Liver (tissue), 9 donors: ENCODE results near the gene GNPTAB. TPM values are rescaled to one million over a fixed set of nuclear protein-coding genes. Genes with fewer than 3 reads are reported as not detected.

ENCODE experiments used
- DNase-seq: peaks from one replicate; pipeline ENCODE4 v3.0.0-alpha.2; 2017; ENCODE audit warnings: low spot score
- H3K27ac ChIP-seq, 2 donors: one replicate each; pipeline ENCODE4 v1.7.0; 2013; ENCODE audit warnings: inconsistent platforms in 2 of 2, low read length in 2 of 2, control low read depth in 1 of 2, low read depth in 1 of 2, mild to moderate bottlenecking in 1 of 2
- H3K27me3 ChIP-seq, 4 donors: one replicate each; pipeline versions ENCODE4 v1.6.1 to v1.7.0; 2013; ENCODE audit warnings: low read length in 3 of 4, inconsistent platforms in 1 of 4, mild to moderate bottlenecking in 1 of 4, moderate library complexity in 1 of 4; ENCODE audit not compliant: control insufficient read depth in 4 of 4, insufficient read depth in 4 of 4
- H3K36me3 ChIP-seq, 4 donors: one replicate each; pipeline versions ENCODE4 v1.6.1 to v1.7.0; 2013; ENCODE audit warnings: low read length in 3 of 4, mild to moderate bottlenecking in 3 of 4, low read depth in 1 of 4, moderate library complexity in 1 of 4; ENCODE audit not compliant: control insufficient read depth in 4 of 4, insufficient read depth in 3 of 4
- H3K4me1 ChIP-seq, 4 donors: one replicate each; pipeline versions ENCODE4 v1.6.1 to v1.7.0; 2013; ENCODE audit warnings: low read length in 3 of 4, mild to moderate bottlenecking in 3 of 4, moderate library complexity in 1 of 4; ENCODE audit not compliant: control insufficient read depth in 4 of 4, insufficient read depth in 4 of 4
- H3K4me3 ChIP-seq, 3 donors: one replicate each; pipeline versions ENCODE4 v1.6.1 to v1.7.0; 2013; ENCODE audit warnings: low read length in 3 of 3, control low read depth in 1 of 3, low read depth in 1 of 3, mild to moderate bottlenecking in 1 of 3
- H3K9ac ChIP-seq, 2 donors: one replicate each; pipeline ENCODE4 v1.7.0; 2013; ENCODE audit warnings: low read length in 2 of 2, mild to moderate bottlenecking in 2 of 2, moderate library complexity in 2 of 2, control low read depth in 1 of 2, low read depth in 1 of 2
- H3K9me3 ChIP-seq, 4 donors: one replicate each; pipeline versions ENCODE4 v1.6.1 to v1.7.0; 2013; ENCODE audit warnings: low read length in 3 of 4; ENCODE audit not compliant: control insufficient read depth in 4 of 4
- EGR1 ChIP-seq, 2 donors: IDR thresholded peaks; 2 replicates each; pipeline ENCODE4 v1.6.1; 2016 to 2018; ENCODE audit warnings: antibody characterized with exemption in 2 of 2, low read depth in 2 of 2
- FOXA2 ChIP-seq: IDR thresholded peaks from 2 replicates; pipeline ENCODE4 v1.6.1; 2016; ENCODE audit warnings: antibody characterized with exemption
- GABPA ChIP-seq, 2 donors: IDR thresholded peaks in 1 of 2; conservative IDR thresholded peaks in 1 of 2; 2 replicates each; pipeline ENCODE4 v1.6.1; 2016; ENCODE audit warnings: antibody characterized with exemption in 2 of 2, mild to moderate bottlenecking in 1 of 2, moderate library complexity in 1 of 2
- HNF4A ChIP-seq, 2 donors: conservative IDR thresholded peaks; 2 replicates each; pipeline ENCODE4 v1.6.1; 2016; ENCODE audit warnings: antibody characterized with exemption in 2 of 2, mild to moderate bottlenecking in 2 of 2
- HNF4G ChIP-seq: IDR thresholded peaks from 2 replicates; pipeline ENCODE4 v1.6.1; 2016; ENCODE audit warnings: antibody characterized with exemption
- JUND ChIP-seq, 2 donors: IDR thresholded peaks; 2 replicates each; pipeline ENCODE4 v1.6.1; 2016; ENCODE audit warnings: antibody characterized with exemption in 2 of 2
- NR2F2 ChIP-seq: IDR thresholded peaks from 2 replicates; pipeline ENCODE4 v1.6.1; 2016; ENCODE audit warnings: antibody characterized with exemption
- RAD21 ChIP-seq, 2 donors: IDR thresholded peaks; 2 replicates each; pipeline ENCODE4 v1.6.1; 2016; ENCODE audit warnings: antibody characterized with exemption in 2 of 2, mild to moderate bottlenecking in 2 of 2
- RXRA ChIP-seq, 2 donors: IDR thresholded peaks; 2 replicates each; pipeline ENCODE4 v1.6.1; 2017 to 2018; ENCODE audit warnings: antibody characterized with exemption in 2 of 2, mild to moderate bottlenecking in 1 of 2
- YY1 ChIP-seq: IDR thresholded peaks from 2 replicates; pipeline ENCODE4 v1.6.1; 2016; ENCODE audit warnings: antibody characterized with exemption, mild to moderate bottlenecking
- WGBS: extraction: QIAGEN DNeasy Blood & Tissue Kit; methylation state at CpG from one replicate; pipeline ENCODE4 v1.1.7; 2013; 5-methylcytosine and 5-hydroxymethylcytosine counted together
- polyA plus RNA-seq, 2 donors: library from polyadenylated mRNA; stranded (reverse) in 1 of 2; unstranded in 1 of 2; fragments of 200-250 nt in 1 of 2; fragments of >200 nt in 1 of 2; fragmentation: Nextera tagmentation in 1 of 2; extraction: Ambion mirVana in 1 of 2; gene quantifications; one replicate each; pipeline versions ENCODE4 v1.2.1 to v1.2.3, GENCODE V29; 2013 to 2015
- total RNA-seq, 2 donors: library from RNA; depleted of rRNA; stranded (reverse); fragments of >200 nt; gene quantifications; one replicate each; pipeline ENCODE4 v1.2.3, GENCODE V29; 2014
- TF ChIP-seq, protein P1 (sequence below): fragments of 150-350 bp; IDR thresholded peaks from 2 replicates; pipeline ENCODE4 v1.5.1; 2017; ENCODE audit warnings: improper control_type of control experiment, low read depth, low read length; ENCODE audit not compliant: missing input control
- TF ChIP-seq, protein P2 (sequence below): IDR thresholded peaks from 2 replicates; pipeline ENCODE4 v1.6.1; 2016; ENCODE audit warnings: antibody characterized with exemption
- TF ChIP-seq, protein P3 (sequence below): IDR thresholded peaks from 2 replicates; pipeline ENCODE4 v1.6.1; 2016; ENCODE audit warnings: antibody characterized with exemption
- donor health status: healthy.
- donor health status: healthy.
- donor health status: healthy.
- donor health status: healthy.
- donor health status: healthy.

GNPTAB gene
- total and polyA plus RNA-seq, 4 donors: 4.6 to 11.1 (median 7.7) TPM

DNA sequence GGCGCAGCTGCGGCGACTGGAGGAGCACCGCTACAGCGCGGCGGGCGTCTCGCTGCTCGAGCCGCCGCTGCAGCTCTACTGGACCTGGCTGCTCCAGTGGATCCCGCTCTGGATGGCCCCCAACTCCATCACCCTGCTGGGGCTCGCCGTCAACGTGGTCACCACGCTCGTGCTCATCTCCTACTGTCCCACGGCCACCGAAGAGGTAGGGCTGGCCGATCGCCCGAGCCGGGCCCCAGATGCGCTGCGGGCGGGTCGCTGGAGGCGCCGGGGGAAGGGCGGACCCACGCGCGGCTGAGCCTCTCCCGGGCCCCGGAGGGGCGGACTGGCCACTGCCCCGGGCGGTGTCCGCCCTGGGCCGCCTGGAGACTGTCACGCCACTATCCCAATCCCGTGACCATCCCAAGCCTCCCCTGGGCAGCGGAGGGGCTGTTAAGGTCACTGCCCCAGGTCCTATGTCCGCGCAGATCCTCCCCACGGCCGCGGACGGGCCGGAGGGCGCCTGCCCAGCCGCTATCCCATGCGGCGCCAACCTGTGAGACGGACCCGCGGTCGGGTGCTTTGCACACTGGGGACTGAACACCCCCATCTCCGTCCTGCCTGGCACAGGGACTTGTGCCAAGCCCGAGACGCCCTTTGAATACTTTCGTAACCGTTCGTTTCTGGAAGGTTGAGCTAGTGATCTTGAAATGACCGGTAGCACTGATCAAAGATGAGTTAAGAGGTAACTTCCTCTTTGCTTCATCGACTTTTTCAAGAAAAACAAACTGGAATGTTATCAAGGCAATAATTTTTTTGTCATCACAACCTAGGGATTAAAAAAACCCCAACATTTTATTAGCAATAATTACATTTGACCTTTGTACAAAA lies 132.6 kb downstream of the GNPTAB start (continued):
- TF ChIP-seq, protein P1, sequence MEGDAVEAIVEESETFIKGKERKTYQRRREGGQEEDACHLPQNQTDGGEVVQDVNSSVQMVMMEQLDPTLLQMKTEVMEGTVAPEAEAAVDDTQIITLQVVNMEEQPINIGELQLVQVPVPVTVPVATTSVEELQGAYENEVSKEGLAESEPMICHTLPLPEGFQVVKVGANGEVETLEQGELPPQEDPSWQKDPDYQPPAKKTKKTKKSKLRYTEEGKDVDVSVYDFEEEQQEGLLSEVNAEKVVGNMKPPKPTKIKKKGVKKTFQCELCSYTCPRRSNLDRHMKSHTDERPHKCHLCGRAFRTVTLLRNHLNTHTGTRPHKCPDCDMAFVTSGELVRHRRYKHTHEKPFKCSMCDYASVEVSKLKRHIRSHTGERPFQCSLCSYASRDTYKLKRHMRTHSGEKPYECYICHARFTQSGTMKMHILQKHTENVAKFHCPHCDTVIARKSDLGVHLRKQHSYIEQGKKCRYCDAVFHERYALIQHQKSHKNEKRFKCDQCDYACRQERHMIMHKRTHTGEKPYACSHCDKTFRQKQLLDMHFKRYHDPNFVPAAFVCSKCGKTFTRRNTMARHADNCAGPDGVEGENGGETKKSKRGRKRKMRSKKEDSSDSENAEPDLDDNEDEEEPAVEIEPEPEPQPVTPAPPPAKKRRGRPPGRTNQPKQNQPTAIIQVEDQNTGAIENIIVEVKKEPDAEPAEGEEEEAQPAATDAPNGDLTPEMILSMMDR: no peak
- TF ChIP-seq GABPA (IDR thresholded peaks at IDR 0.05 in 1 of 2, conservative IDR thresholded peaks at IDR 0.05 in 1 of 2) (no peak), FOXA2 (no peak), EGR1 (IDR thresholded peaks at IDR 0.05; ENCODE audit: low read depth in 2 of 2) (no peak), YY1 (peak; percentile 86), RXRA (IDR thresholded peaks at IDR 0.05) (peak; percentile 71 to 76), NR2F2 (no peak), HNF4A (conservative IDR thresholded peaks at IDR 0.05) (peak; percentile 64 to 74), JUND (IDR thresholded peaks at IDR 0.05) (peak in 1 of 2 donors; percentile 35)
- TF ChIP-seq, protein P2, sequence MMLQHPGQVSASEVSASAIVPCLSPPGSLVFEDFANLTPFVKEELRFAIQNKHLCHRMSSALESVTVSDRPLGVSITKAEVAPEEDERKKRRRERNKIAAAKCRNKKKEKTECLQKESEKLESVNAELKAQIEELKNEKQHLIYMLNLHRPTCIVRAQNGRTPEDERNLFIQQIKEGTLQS: no peak

- WGBS: under 1% methylated on average over 80 of the region's 80 CpGs
- Histone ChIP-seq H3K9me3 (peaks cover 0 to 3% (median 0%) of the 10 kb centered on the region in 4 donors), H3K27me3 (no peaks in the 10 kb centered on the region), H3K27ac (peak within 1 kb of the TSS; percentile 97 to 98), H3K36me3 (no peaks in the 10 kb centered on the region), H3K9ac (peak within 1 kb of the TSS; percentile 84 to 91), H3K4me1 (peaks cover 4 to 44% (median 19%) of the 10 kb centered on the region in 4 donors), H3K4me3 (peak within 1 kb of the TSS; percentile 74 to 99 (median 89))
- TF ChIP-seq RAD21 (IDR thresholded peaks at IDR 0.05) (no peak), NR2F2 (peak; percentile 10), HNF4G (no peak), HNF4A (conservative IDR thresholded peaks at IDR 0.05) (peak; percentile 41 to 42)
- TF ChIP-seq, protein P1: peak; percentile 4
- TF ChIP-seq, protein P3, sequence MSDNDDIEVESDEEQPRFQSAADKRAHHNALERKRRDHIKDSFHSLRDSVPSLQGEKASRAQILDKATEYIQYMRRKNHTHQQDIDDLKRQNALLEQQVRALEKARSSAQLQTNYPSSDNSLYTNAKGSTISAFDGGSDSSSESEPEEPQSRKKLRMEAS: no peak
- DNase-seq: peak; percentile 87
Observed at GRCh38 chr12:101697197-101697929, 133.4 kb downstream of the GNPTAB start, which contains the start of gene CHPT1. TSS of gene CHPT1 (plus strand) at chr12:101697640. CDS start at chr12:101697862, 222 bp downstream.
